ENCODE data around the gene HNRNPUL1. TPM values are rescaled to one million over a fixed set of nuclear protein-coding genes. Genes with fewer than 3 reads are reported as not detected.

HNRNPUL1 gene
- total RNA-seq, 1 experiment from 2014 or later = 315 TPM

GRCh38 chr19:41308450-41309179 lies 44.4 kb downstream of the HNRNPUL1 start:
- peak; percentile 93 for DNase-seq
- no peak overlapping the region for H3K18ac ChIP-seq (ENCODE audit: insufficient read length, low read depth, low read length)
- no peaks in the 10 kb centered on the region for H3K79me2 ChIP-seq (ENCODE audit: insufficient read depth, low read length)
- no peaks in the 10 kb centered on the region for H3K79me1 ChIP-seq (ENCODE audit: insufficient read depth, low read depth, low read length, poor library complexity, severe bottlenecking)
- Mint-ChIP-seq H3K27me3 (ENCODE audit: low read depth) (peaks cover 1% of the 10 kb centered on the region; the same call in 1 of the 2 replicates), H3K36me3 (ENCODE audit: insufficient read depth in 1 of 3, low read depth in 3 of 3) (peaks cover 40 to 60% (median 58%) of the 10 kb centered on the region in 3 experiments; a peak in 6 of 7 replicates), H3K27ac (peak overlapping the region; percentile 89 to 96 (median 95)), H3K4me3 (peak overlapping the region; percentile 92 to 98), H3K4me1 (peaks cover 20 to 33% of the 10 kb centered on the region in 2 experiments), H3K9me3 (peaks cover 0 to 3% of the 10 kb centered on the region in 2 experiments; a peak in 1 of 5 replicates)
- H3K9ac ChIP-seq (ENCODE audit: extremely low read depth, insufficient read length, low read length) = no peak overlapping the region
- H2BK15ac ChIP-seq (ENCODE audit: low read depth, low read length) = no peak overlapping the region
- peak overlapping the region; percentile 92 for H3K4me2 ChIP-seq (ENCODE audit: insufficient read depth, insufficient read length, low read length)
- H2AK5ac ChIP-seq (ENCODE audit: insufficient read length, low read length) = no peak overlapping the region
- no peak overlapping the region for H4K8ac ChIP-seq (replicated peaks; ENCODE audit: insufficient read length, low read depth, low read length)
- peak; percentile 98 for TF ChIP-seq CTCF (conservative IDR thresholded peaks at IDR 0.05)
- H3K27me3 ChIP-seq (ENCODE audit: insufficient read depth, low read length) = no peaks in the 10 kb centered on the region
- H3K9me3 ChIP-seq (ENCODE audit: control insufficient read depth, low read depth, low read length) = no peaks in the 10 kb centered on the region
- no peak overlapping the region for H2AFZ ChIP-seq (ENCODE audit: low read length)
- H4K20me1 ChIP-seq (ENCODE audit: control insufficient read depth, insufficient read depth, insufficient read length) = peaks cover 2% of the 10 kb centered on the region
- H2BK5ac ChIP-seq (ENCODE audit: insufficient read length, low read length) = no peak overlapping the region
- no peak overlapping the region for H4K91ac ChIP-seq (ENCODE audit: insufficient read length, low read depth, low read length)
- no peak overlapping the region for H3K14ac ChIP-seq (ENCODE audit: insufficient read depth, low read length)
- H2BK120ac ChIP-seq (ENCODE audit: low read depth, low read length, poor library complexity, severe bottlenecking) = no peak overlapping the region
- WGBS (ENCODE audit: extremely low coverage, insufficient read length, low lambda C conversion rate) = no CpG with 5 or more reads among the region's 8 CpGs
- no peak overlapping the region for H3K23ac ChIP-seq (ENCODE audit: insufficient read length, low read depth, low read length)
- H3K4me1 ChIP-seq (ENCODE audit: insufficient read depth, low read length) = no peaks in the 10 kb centered on the region
- H3T11ph ChIP-seq (ENCODE audit: low read length) = no peak overlapping the region
- no peak overlapping the region for H2BK20ac ChIP-seq (ENCODE audit: low read depth, low read length, poor library complexity, severe bottlenecking)
- H2BK12ac ChIP-seq (ENCODE audit: insufficient read length, low read depth, low read length) = no peak overlapping the region
- H4K5ac ChIP-seq (ENCODE audit: insufficient read length, low read depth, low read length) = no peak overlapping the region
- peaks cover 12% of the 10 kb centered on the region for H3K23me2 ChIP-seq (ENCODE audit: insufficient read length, low read depth, low read length, poor library complexity, severe bottlenecking)
- no peak overlapping the region for H3K56ac ChIP-seq (ENCODE audit: insufficient read length, low read depth, low read length)
- H3K27ac ChIP-seq (ENCODE audit: insufficient read length, low read depth, low read length) = no peak overlapping the region
- no peak overlapping the region for H3K4ac ChIP-seq (ENCODE audit: low read depth, low read length)

All from H9 (cell line).